ENCODE measurements around the gene ATP1A4. TPM values are rescaled to one million over a fixed set of nuclear protein-coding genes. Genes with fewer than 3 reads are reported as not detected.

ATP1A4 gene
- total and polyA plus RNA-seq, 9 of the 15 experiments (the other 6 are each of a cell fraction or from before 2014, with no cell fraction given): 0.07 TPM; not detected in 8

GRCh38 chr1:160125746-160126145 is 25.7 kb upstream of the ATP1A4 start:
- Histone ChIP-seq H3K4me2 (ENCODE audit: insufficient read depth, low read length) (no peak overlapping the region), H3K27me3 (ENCODE audit: control insufficient read depth in 2 of 2, insufficient read depth in 2 of 2, low read length in 2 of 2) (peaks cover 23 to 70% of the 10 kb centered on the region in 2 experiments; a peak in 4 of 5 replicates), H3K9ac (ENCODE audit: insufficient read depth in 1 of 2, low read depth in 2 of 2, low read length in 2 of 2) (no peak overlapping the region), H4K20me1 (replicated peaks; ENCODE audit: control insufficient read depth, insufficient read depth, low read length) (no peaks in the 10 kb centered on the region), H3K4me1 (replicated peaks in 1 of 2; ENCODE audit: control insufficient read depth in 2 of 2, insufficient read depth in 2 of 2, low read length in 2 of 2) (no peaks in the 10 kb centered on the region; a peak in 1 of 5 replicates), H2AFZ (ENCODE audit: low read depth, low read length) (no peak overlapping the region), H3K27ac (ENCODE audit: extremely low read depth, low read depth, low read length) (no peak overlapping the region), H3K9me3 (replicated peaks; ENCODE audit: control insufficient read depth, insufficient read depth, low read depth, low read length) (no peaks in the 10 kb centered on the region), H3K4me3 (no peak overlapping the region), H3K9me1 (ENCODE audit: control insufficient read depth, insufficient read depth, low read length) (no peaks in the 10 kb centered on the region), H3K36me3 (ENCODE audit: control insufficient read depth, insufficient read depth, low read length) (no peaks in the 10 kb centered on the region), H3K79me2 (ENCODE audit: control insufficient read depth, insufficient read depth, low read length) (no peaks in the 10 kb centered on the region)
- WGBS (ENCODE audit: insufficient coverage, low coverage, missing lambda C conversion rate): 0% methylated on average over 1 of the region's 1 CpG
- DNase-seq (ENCODE audit: extremely low read depth in 1 of 4, low spot score in 3 of 4): no peak
- intact Hi-C loops (cut with micrococcal nuclease) (no loop called here), in situ Hi-C loops (cut with MboI) (no loop called here)
- FAIRE-seq: no peak
- TF ChIP-seq RNF219 (CRISPR knock-in tag; IDR thresholded peaks at IDR 0.05) (no peak), GATA2 (CRISPR knock-in tag; IDR thresholded peaks at IDR 0.05) (no peak), ZBTB2 (IDR thresholded peaks at IDR 0.05) (no peak), ZNF282 (CRISPR knock-in tag; IDR thresholded peaks at IDR 0.05) (no peak), ZNF217 (CRISPR knock-in tag; IDR thresholded peaks at IDR 0.05) (no peak), ELF1 (tag; IDR thresholded peaks at IDR 0.05) (no peak), MEIS2 (IDR thresholded peaks at IDR 0.05; ENCODE audit: partially characterized antibody) (no peak), NR1H2 (CRISPR knock-in tag; IDR thresholded peaks at IDR 0.05) (no peak), SIN3B (IDR thresholded peaks at IDR 0.05; ENCODE audit: low read depth) (no peak), E4F1 (CRISPR knock-in tag; IDR thresholded peaks at IDR 0.05; ENCODE audit: borderline replicate concordance) (no peak)
- ChIA-PET CTCF (ENCODE audit: low intra/inter-chr PET ratio) (no interaction called here), POLR2A (no interaction called here)
- ATAC-seq: no peak
- BruUV-seq (replicated peaks): no TSS peak

All from K562 (cell line).